Hematopoietic multipotent progenitor cell treated with erythropoietin and hydrocortisone succinate and interleukin-3 and kit ligand, for 15 days (in vitro differentiated cells): ENCODE data around the gene RHBDL1.
A peak's percentile ranks its signal among the peaks of the same experiment; 100 is the strongest.

ENCODE experiments used
- DNase-seq: peaks from one replicate; pipeline ENCODE4 v3.0.0-alpha.2; 2015; ENCODE audit warnings: low spot score

Gene RHBDL1

DNA sequence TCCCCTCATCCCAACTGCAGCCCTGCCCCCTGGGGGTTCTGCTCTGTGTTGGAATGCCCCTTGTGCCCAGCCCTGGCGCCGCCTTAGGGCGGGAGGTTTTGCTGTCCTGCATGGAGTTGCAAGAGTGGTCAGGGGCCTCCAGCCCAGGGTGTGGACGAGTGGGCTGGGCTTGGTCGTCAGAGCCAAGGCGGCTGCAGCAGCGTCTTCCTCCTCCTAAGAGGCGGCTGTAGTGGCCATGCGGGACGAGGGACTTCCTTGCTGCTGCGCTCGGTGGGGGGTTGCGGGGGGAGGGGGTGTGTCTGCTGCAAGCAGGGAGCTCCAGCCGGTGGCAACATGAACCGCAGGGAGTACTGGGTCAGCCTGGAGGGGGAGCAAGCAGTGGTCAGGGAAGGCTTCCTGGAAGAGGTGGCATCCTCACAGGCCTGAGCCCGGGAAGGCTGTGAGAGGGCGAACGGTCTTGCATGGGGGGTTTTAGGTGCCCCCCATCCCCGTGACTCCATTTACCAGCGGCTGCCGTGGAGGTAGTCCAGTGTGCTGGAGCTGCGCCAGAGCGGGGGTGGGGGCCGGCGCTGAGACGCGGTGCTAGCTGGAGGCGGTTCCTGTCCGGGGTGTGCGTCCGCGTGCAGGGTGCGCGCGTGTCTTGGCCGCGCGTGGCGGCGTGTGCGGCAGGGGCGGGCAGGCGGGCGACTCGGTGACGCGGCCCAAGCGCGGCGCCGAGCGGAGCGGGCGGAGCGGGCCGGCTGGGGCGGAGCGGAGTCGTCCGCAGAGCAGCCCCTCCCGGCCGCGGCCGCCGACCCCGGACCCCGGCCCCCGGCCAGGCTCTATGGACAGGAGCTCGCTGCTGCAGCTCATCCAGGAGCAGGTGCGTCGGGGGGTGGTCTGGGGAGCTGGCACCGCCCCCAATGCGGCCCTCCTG is at the start of gene RHBDL1:
TSS of gene RHBDL1 (plus strand) at position 704 of the 916 bp plus-strand sequence. CDS start at position 824, 120 bp downstream.
- no peak for DNase-seq

- no peak for DNase-seq
Measured at GRCh38 chr16:625977-626765, 49.3 kb upstream of the RHBDL1 start.

- no peak for DNase-seq
Measured at GRCh38 chr16:626787-627453, 48.6 kb upstream of the RHBDL1 start.

- DNase-seq = no peak
Measured at GRCh38 chr16:627454-628239, 47.8 kb upstream of the RHBDL1 start.

DNA sequence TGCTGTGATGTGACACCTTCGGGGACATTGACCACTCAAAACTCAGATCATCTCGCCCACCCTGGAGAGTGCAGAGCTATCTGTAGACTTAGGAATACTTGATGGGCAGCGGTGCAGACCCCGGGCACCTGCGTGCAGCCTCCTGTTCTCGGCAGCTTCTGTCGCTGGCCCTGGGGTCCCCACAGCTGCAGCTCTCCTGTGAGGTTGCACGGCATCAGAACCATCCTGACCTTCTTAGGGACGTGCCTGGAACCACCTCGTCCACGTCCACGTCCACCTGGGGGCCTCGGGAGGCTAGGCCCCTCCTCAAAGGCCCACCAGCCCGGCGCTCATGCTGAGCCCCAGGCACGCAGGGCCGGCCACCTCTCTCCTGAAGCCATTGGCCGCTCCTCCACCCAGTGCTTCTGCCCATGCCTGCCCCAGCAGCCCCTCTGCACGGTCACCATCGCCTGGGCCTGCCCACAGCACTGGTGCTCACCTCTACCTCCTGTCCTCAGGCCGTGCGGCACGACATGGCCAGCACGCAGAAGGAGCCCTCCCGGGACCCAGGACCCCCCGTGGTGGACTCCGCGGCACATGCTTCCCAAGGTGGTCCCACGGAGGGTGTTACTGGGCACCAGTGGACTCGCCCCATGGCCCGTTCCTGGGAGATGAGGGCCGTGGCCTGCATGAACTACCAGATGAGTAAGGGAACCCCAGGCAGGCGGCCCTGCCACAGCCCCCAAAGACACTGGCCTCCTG is 47.0 kb upstream of the RHBDL1 start:
- no peak for DNase-seq

DNA sequence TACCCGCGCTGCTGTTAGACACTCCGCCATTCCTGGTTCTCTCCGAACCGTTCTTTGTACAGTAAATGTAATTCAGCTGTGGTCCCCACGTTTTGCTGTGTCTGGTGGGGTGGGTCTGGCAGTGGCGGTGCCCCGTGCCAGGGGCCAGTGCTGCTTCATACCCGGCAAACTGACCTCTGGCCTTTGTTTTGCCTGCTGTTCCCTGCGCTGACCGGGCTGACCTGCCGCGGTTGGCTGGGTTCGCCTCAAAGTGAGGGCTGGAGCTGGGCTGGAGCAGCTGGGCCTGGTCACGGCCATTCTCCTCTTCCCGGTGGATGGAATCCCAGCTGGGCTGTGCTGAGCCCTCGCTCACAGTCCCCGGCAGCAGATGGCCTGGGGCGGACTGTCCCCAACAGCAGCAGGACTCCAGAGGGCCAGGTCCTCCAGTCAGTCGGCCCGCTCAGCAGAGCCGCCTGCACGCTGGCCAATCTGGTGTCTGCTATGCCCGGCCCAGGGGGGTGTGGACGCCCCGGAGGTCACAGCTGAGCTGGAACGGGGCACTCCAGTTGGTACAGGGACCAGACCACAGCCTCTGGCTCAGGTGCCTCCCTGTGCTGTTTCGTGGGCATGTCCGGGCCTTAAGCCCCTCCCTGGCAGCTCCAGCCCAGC is 46.2 kb upstream of the RHBDL1 start:
- DNase-seq = no peak

DNA sequence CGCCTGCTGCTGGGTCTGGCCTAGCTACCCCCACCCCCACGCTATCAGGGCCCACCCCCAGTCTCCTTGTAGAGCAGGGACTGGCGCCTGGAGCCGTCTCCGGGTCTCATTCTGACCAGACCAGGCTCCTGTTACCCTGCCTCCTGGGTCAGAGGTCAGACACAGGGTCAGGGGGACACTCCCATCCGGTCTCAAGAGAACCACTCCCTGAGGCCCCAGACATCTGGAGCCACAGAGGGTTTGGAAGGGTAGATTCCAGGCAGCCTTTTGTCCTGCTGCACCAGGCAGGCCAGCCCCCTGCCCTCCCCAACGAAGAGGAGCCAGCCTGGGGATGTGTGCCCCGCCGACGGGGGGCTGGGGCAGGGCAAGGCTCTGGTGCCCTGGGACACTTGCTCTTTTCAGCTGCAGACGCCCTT is 45.6 kb upstream of the RHBDL1 start:
- DNase-seq = no peak

- DNase-seq = no peak
Measured at GRCh38 chr16:630249-630814, 45.1 kb upstream of the RHBDL1 start.

DNA sequence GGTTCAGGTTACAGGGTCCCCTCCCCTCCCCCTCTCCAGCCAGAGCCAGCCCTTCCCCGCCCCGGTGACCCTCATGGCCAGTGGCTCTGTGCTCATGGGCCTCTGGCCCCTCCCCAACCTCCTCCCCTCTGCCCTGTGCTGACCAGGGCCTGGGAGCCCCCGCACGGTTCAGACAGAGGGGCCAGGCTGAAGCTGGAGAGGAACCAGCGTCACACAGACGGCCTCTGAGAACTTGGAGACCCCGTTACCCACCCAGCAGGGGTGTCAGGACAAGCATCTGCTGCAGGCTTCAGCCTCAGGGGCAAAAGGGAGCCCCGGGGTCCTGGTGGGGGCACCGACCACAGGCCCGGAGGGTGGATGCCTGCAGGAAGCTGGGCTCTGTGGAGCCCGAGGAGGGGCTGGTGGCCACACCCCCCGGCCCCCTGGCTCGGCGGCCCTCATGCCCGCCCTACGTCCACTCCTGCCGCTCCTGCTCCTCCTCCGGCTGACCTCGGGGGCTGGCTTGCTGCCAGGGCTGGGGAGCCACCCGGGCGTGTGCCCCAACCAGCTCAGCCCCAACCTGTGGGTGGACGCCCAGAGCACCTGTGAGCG is 44.6 kb upstream of the RHBDL1 start, which contains the start of gene WFIKKN1:
TSS of gene WFIKKN1 (plus strand) at position 171 of the 591 bp plus-strand sequence. CDS start at position 440, 269 bp downstream.
- DNase-seq = no peak

GRCh38 chr16:631808-632358 is 43.6 kb upstream of the RHBDL1 start:
- no peak for DNase-seq

DNA sequence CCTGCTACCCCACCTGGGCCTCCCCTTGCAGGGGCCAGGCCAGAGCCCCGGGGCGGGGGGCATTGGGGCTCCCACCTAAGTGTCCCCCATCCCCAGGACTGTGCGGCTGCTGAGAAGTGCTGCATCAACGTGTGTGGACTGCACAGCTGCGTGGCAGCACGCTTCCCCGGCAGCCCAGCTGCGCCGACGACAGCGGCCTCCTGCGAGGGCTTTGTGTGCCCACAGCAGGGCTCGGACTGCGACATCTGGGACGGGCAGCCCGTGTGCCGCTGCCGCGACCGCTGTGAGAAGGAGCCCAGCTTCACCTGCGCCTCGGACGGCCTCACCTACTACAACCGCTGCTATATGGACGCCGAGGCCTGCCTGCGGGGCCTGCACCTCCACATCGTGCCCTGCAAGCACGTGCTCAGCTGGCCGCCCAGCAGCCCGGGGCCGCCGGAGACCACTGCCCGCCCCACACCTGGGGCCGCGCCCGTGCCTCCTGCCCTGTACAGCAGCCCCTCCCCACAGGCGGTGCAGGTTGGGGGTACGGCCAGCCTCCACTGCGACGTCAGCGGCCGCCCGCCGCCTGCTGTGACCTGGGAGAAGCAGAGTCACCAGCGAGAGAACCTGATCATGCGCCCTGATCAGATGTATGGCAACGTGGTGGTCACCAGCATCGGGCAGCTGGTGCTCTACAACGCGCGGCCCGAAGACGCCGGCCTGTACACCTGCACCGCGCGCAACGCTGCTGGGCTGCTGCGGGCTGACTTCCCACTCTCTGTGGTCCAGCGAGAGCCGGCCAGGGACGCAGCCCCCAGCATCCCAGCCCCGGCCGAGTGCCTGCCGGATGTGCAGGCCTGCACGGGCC is 42.8 kb upstream of the RHBDL1 start:
- DNase-seq = no peak

DNA sequence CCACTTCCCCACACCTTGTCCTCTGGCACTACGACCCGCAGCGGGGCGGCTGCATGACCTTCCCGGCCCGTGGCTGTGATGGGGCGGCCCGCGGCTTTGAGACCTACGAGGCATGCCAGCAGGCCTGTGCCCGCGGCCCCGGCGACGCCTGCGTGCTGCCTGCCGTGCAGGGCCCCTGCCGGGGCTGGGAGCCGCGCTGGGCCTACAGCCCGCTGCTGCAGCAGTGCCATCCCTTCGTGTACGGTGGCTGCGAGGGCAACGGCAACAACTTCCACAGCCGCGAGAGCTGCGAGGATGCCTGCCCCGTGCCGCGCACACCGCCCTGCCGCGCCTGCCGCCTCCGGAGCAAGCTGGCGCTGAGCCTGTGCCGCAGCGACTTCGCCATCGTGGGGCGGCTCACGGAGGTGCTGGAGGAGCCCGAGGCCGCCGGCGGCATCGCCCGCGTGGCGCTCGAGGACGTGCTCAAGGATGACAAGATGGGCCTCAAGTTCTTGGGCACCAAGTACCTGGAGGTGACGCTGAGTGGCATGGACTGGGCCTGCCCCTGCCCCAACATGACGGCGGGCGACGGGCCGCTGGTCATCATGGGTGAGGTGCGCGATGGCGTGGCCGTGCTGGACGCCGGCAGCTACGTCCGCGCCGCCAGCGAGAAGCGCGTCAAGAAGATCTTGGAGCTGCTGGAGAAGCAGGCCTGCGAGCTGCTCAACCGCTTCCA is 42.0 kb upstream of the RHBDL1 start:
- DNase-seq = no peak

DNA sequence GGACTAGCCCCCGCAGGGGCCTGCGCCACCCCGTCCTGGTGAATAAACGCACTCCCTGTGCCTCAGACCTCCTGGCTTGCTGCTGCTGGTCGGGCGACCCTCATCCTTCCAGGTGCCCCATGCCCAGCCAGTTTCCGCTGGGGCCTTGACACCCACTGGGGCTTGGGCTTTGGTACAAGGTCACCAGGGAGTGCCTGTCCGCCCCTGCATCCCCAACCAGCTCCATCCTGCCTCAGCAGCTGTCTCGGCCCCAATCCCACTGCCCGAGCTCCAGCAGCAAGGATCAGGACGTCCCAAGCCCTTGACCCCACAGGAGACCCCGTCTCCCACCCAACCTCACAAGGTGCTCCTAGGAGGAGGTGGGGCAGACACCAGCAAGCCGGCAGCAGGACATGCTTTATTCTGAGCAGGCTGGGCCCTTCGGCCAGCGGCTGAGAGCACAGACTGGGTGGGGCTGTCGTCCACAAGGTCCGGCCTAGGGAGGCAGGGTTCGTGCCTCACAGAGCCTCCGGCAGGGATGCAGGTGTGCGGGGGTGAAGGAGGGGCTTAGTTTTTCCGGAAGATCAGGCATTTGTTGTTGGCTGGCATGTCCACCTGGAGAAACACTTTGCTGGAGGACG is 41.3 kb upstream of the RHBDL1 start:
- no peak for DNase-seq

GRCh38 chr16:634996-635395 is 40.5 kb upstream of the RHBDL1 start:
- no peak for DNase-seq

DNA sequence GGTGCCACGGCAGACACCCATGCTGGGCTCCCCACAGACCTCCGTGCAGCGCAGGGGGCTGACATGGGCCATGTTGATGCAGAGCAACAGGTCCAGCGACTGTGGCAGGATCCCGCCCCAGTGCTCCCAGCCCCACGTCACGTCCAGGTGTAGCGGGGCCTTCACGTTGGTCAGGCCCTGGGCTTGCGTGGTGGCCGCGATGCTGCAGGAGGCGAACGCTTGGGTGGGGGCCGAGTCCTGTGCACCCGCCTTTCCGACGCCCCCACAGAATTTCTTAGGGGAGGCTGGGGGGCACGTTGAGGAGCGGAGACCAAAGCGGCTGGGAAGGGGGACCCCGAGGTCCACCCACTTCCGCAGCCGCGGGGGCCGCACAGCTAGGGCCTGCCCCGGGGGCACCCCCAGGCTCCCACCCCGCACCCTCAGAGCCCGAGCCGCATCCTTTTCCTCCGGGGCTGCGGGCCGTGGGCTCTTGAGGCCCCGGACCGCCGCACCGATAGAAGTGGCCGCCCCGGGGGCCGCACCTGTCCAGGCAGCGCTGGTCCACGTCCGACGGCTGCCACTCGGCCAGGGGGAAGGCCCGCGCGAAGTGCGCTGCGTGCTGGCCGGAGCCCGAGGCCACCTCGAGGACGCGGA is 39.8 kb upstream of the RHBDL1 start:
- no peak for DNase-seq

GRCh38 chr16:636206-637080 is 39.0 kb upstream of the RHBDL1 start, which contains the start of gene METTL26:
Gene METTL26 (minus strand): TSS chr16:636305. CDS start chr16:636290, 15 bp downstream.
- peak; percentile 92 for DNase-seq
